ENCODE data around the gene PER2.

PER2 gene

GRCh38 chr2:238251331-238251730 lies 37.1 kb downstream of the PER2 start:
- DNase-seq (ENCODE audit: low spot score) (no peak), FAIRE-seq (no peak)

DNA sequence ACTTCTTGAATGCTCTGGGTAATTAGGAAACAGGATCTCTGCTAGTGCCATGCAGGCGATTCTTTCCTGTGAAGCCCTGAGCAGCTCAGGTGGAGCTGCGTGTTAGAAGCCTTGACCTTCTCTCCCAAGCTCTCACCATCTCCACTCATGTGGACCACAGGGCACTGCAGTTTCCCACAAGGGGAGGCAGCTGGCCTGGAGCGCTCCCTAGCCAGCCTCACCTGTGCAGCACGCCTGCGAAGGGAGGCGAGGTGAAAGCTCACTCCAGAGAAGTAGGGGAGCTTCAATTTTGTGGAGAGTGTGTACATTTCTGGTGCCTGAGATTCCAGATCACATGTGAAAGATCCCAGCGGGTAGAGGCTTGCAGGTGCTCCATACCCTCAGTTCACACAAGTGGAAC lies 37.5 kb downstream of the PER2 start:
- FAIRE-seq: no peak
- DNase-seq (ENCODE audit: low spot score): no peak

GRCh38 chr2:238247841-238248453 lies 40.5 kb downstream of the PER2 start:
- DNase-seq (ENCODE audit: low spot score) (no peak), FAIRE-seq (no peak)

DNA sequence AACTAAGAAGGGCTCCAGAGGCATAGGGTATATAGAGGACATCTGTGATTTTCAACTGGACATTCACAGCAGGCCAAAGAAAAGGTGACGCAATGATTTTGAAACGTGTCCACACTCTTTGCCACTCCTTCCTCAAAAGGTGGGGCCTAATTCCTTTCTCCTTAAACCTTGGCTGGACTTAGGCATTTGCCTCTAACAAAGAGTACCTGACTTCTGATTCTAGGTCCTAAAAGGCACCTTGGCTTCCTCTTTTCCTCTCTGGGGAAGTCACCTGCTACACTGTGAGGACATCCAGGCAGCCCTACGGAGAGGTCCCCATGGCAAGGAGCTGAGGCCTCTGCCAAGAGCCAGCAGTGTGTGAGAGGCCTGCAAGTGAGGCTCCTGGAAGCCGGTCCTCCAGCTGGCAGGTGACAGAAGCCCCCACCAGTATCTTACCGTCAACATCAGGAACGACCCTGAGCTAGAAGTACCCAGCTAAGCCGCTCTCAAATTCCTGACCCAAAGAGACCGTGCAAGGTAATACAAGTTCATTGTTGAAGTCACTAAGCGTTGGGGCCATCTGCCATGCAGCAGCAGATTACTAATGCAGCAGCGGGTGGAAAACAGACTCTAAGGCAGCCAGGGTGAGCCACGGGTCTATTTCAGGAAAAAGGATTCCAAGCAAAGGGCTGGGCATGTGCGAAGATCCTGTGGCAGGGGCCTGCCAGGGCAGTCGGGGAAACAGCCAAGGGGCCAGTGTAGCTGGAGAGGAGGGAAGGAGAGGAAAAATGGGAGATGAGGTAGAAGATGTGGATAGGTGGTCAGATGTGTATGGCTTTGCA lies 41.2 kb downstream of the PER2 start:
- DNase-seq (ENCODE audit: low spot score): no peak
- no peak for FAIRE-seq

DNA sequence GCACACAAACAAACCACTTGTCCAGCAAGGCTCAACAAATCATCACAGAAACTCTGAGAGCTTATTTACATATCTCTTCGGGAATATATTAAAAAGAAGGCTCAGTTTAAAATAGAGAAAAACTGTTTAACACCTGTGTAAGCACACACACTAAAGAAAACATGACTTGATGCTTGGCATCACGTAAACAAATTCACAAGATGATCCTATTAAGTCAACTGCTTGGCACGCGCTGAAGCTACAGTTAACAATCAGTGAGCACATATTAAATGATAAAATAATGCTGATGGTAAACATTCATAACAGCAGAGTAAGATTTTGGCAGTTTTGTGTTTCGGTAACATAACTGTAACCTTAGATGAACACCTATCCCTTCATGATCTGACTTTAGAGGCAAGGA lies 44.3 kb downstream of the PER2 start:
- FAIRE-seq (no peak), DNase-seq (ENCODE audit: low spot score) (no peak)

DNA sequence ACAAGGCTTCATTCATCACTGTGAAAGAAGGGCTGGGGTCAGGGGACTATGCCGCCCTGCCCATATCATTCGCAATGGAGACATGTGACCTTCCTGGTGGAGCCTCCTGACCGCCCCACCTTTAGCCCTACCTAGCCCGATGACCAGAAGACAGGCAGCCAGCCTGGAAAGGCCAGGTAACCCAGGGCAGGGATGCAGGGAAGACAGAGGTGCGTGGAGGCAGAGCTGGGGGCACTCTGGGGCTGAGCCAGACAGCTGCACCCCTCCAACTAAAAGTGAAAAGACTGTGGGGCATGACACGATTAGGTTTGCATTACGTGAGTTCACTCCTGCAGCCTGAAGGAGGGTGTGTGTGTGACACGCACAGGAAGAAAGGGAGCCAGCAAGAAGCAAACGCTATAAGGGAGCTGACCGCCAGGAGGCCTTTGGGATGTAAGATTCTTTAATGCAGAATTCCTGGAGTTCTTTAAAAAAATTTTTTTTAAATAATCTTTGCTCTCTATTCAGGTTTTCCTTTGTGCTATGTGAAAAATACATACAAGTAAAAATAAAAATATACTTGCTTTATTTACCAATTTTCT lies 44.8 kb downstream of the PER2 start:
- no peak for DNase-seq (ENCODE audit: low spot score)

GRCh38 chr2:238242731-238243495 lies 45.5 kb downstream of the PER2 start:
- FAIRE-seq: no peak
- DNase-seq (ENCODE audit: low spot score): no peak

More for the DNA sequence above, 44.8 kb downstream of the PER2 start:
- FAIRE-seq: no peak

DNA sequence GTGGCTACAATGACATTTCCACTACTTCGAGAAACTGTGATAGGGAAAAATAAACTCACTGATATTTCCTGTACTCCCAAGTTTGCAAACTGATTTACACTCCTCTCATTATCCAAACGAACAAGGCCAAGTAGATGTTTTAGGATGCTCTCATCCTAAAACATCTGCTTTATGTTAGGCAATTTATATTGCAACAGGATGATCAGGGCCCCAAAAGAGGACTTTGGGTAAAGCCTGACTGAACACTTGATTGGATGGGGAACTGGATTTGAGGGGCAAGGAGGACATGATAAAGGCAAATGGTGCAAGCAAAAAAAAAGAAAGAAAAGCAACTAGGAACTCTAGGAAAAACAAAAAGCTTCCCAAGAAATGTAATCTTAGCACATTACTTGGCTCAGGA lies 46.4 kb downstream of the PER2 start:
- FAIRE-seq (no peak), DNase-seq (ENCODE audit: low spot score) (no peak)

DNA sequence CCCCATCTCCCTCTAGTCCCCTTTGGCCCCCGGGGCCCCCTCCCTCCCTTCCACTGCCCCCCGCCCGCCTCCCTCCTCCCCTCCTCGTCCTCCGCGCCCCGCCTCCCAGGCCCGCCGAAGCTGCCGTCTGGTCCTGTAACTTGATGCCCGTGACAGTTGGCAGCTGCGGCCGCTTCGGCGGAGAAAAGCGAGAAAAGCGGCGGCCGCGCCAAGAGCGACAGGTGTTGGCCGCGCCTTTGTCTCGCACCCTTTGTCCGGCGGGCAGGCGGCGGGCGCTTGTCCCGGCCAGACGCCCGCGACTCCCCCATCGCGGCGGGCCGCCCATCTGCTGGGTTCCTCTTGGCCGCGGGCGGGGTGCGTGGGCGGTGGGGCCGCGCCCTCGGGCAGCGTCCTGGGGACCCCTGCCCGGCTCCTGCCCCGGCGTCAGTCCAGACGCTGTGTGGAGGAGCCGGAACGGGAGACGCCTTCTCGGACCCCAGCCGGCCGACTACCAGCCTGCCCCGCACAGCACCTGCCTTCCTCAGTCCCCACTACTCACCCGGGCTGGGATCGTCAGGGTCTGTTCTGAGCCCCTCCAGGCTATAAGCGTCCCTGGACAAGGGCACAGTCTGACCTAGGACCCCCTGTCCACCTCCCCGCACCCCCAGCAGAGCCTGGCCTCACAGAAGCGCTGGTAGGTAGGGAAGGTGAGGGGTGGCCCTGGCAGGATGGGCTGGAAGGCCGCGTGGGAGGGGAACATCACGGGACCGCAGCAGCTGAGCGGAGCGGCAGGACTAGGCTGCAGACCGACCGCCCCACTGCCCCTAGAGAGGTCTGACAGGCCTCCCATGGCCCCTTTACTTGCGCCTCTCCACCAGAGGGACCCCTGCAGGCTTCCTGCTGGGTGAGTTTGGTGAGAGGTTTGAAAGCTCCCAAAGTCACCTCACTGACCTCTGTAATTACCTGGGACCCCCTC lies 47.4 kb downstream of the PER2 start:
- no peak for DNase-seq (ENCODE audit: low spot score)
- no peak for FAIRE-seq

- no peak for FAIRE-seq
Observed at GRCh38 chr2:238239863-238240756, 48.3 kb downstream of the PER2 start, which contains the start of gene HES6. Gene HES6, minus strand, starts transcription at chr2:238240038. Its CDS starts 133 bp downstream, at chr2:238239905.

DNA sequence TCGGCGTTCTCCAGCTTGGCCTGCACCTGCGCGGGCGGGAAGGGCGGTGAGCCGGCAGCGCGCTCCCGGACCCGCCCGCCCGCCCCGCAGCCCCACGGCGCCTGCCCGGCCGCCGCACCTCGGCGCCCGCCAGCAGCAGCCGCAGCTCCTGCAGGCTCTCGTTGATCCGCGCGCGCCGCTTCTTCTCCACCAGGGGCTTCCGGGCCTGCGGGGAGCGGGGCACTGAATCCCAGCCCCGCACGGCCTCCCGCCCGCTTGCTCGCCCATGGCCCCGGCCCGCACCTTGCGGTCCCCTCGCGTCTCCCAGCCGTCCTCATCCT lies 48.9 kb downstream of the PER2 start:
- FAIRE-seq (no peak), DNase-seq (ENCODE audit: low spot score) (peak; percentile 16)

More at GRCh38 chr2:238239863-238240756, 48.3 kb downstream of the PER2 start, which contains the start of gene HES6:
- peak; percentile 75 for DNase-seq (ENCODE audit: low spot score)

DNA sequence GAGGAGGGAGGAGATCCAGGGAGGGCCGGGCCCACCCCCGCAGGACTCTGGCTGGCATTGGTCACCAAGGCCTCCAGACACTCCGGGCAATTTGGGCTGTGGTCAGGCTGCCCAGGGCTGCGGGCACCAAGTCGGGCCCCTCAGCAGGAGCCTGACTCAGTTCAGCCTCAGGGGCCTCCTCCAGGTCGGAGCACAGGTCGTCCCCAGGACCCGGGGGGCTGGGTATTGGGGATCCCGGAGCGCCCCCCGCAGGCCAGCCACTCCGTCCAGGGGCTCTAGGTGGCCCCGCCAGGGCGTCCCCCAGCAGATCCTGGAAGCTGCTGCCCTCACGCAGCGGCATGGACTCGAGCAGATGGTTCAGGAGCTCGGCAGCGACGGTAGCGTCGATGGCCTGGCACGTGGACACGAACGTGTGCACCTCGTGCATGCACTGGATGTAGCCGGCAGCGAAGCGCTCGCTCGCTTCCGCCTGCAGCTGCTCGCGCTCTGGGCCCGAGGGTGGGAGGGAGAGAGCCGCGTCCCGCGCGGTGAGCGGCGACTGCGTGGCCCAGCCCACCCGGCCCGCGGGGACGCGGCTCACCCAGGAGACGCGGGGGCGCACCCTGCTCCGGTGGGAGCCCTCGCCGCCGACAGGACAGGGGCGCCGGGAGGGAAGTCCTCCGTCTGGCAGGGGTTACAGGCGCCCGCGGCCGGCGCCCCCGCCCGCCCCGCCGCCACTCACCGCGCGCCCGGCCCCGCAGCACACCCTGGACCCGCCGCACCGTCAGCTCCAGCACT lies 49.5 kb downstream of the PER2 start:
- no peak for FAIRE-seq
- DNase-seq (ENCODE audit: low spot score): no peak

DNA sequence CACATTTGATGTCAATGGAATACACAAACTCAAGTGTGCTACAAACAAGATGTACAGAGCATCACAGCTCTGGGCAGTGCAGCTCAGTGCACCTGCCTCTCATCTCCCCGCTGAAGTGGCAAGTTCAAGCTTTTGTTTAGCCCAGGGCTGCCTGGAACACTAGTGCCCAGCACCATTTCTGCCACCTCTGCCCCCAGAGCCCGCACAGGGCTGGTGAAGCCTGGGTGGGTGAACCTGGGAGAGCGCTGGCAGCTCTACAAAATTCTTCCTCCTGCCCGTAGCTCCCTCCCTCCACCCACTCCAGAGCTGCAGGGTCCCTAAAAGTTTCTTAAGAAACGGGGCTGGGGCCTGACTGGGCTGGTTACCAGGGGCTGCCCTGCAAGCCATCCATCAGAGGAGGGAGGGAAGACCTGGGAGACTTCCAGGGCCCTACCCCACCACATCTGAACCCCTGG lies 50.1 kb downstream of the PER2 start:
- DNase-seq (ENCODE audit: low spot score) (no peak), FAIRE-seq (no peak)

GRCh38 chr2:238237431-238238135 lies 50.8 kb downstream of the PER2 start:
- FAIRE-seq: no peak
- DNase-seq (ENCODE audit: low spot score): no peak

GRCh38 chr2:238236571-238236970 lies 51.8 kb downstream of the PER2 start:
- DNase-seq (ENCODE audit: low spot score) (no peak), FAIRE-seq (no peak)

DNA sequence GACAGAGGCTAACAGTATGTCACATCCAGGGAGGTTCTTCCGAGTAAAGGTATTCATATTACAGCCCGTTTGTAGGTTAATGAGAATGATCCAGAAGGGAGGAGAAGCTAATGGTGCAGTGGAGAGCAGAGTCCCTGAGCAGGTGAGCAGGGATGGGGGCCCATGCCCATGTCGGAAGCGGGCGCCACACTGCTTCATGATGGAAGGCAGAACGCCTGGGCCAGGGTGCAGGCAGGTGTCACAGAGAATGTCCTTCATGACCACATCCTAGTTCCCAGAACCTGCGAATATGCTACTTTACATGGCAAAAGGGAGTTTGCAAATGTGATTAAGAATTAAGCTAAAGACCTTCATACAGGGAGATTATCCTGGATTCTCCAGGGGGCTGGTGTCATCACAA lies 52.6 kb downstream of the PER2 start:
- FAIRE-seq: no peak
- no peak for DNase-seq (ENCODE audit: low spot score)

- FAIRE-seq (no peak), DNase-seq (ENCODE audit: low spot score) (peak; percentile 26)
Observed at GRCh38 chr2:238235331-238235732, 53.1 kb downstream of the PER2 start.

DNA sequence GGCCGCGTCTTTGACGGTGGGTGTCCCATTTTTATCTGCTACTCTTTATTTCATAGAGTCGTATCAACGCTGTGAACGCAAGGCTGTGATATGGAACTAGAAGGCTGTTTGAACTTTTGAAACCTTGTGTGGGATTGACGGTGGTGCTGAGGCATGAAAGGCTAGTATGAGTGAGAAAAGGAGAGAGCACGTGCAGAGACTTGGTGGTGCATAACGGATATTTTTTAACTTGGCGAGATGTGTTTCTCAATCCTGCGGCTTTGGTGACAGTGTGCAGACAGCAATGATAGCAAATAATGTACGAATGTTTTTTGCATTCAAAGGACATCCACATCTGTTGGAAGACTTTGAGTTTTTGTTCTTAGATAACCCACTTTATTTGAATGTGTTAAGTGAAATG lies 54.8 kb downstream of the PER2 start:
- no peak for DNase-seq (ENCODE audit: low spot score)
- no peak for FAIRE-seq
